Neural cell (in vitro differentiated cells): ENCODE measurements around the gene PAX2. TPM values are rescaled to one million over a fixed set of nuclear protein-coding genes. Genes with fewer than 3 reads are reported as not detected.

Source experiments
- H2AFZ ChIP-seq: fragments of 200-600, 300-800 bp; sonication (generic), shearing (Covaris generic); 2 replicates; pipeline ENCODE4 v1.6.0; 2014; ENCODE audit warnings: low read depth, mild to moderate bottlenecking, antibody characterized with exemption, low read length, moderate library complexity
- H3F3A ChIP-seq: fragments of 200-600 bp; shearing (Covaris generic); 2 replicates; pipeline ENCODE4 v1.6.1; 2016; ENCODE audit warnings: mild to moderate bottlenecking, moderate library complexity, mixed read lengths, antibody characterized with exemption, low read length; ENCODE audit not compliant: insufficient read depth, poor library complexity, severe bottlenecking
- H3K27ac ChIP-seq: fragments of 200-600, 300-800 bp; sonication (generic), shearing (Covaris generic); 2 replicates; pipeline ENCODE4 v1.5.1; 2014; ENCODE audit warnings: mild to moderate bottlenecking, low read length, moderate library complexity
- H3K27me3 ChIP-seq: fragments of 300-800, 200-600 bp; sonication (generic), shearing (Covaris generic); 2 replicates; pipeline ENCODE4 v1.6.0; 2014; ENCODE audit warnings: mild to moderate bottlenecking, low read depth, low read length, moderate library complexity; ENCODE audit not compliant: insufficient read depth
- H3K36me3 ChIP-seq: fragments of 300-800, 200-600 bp; sonication (generic), shearing (Covaris generic); 2 replicates; pipeline ENCODE4 v1.5.1; 2014; ENCODE audit warnings: mild to moderate bottlenecking, antibody characterized with exemption, low read length, moderate library complexity; ENCODE audit not compliant: insufficient read depth
- H3K4me2 ChIP-seq: fragments of 300-800, 200-600 bp; sonication (generic), shearing (Covaris generic); 2 replicates; pipeline ENCODE4 v1.6.0; 2014; ENCODE audit warnings: mild to moderate bottlenecking, low read length
- H3K4me3 ChIP-seq: fragments of 300-800, 200-600 bp; sonication (generic), shearing (Covaris generic); 2 replicates; pipeline ENCODE4 v1.5.1; 2014; ENCODE audit warnings: mild to moderate bottlenecking, low read length, moderate library complexity
- H3K79me2 ChIP-seq: fragments of 200-600 bp; shearing (Covaris generic); replicated peaks from 2 replicates; pipeline ENCODE4 v1.6.0; 2014; ENCODE audit warnings: mild to moderate bottlenecking, low read length, moderate library complexity; ENCODE audit not compliant: insufficient read depth
- H3K9ac ChIP-seq: fragments of 300-800, 200-600 bp; sonication (generic), shearing (Covaris generic); 2 replicates; pipeline ENCODE4 v1.6.1; 2016; ENCODE audit warnings: mild to moderate bottlenecking, low read length, mixed read lengths
- H3K9me2 ChIP-seq: fragments of 200-600 bp; shearing (Covaris generic); 2 replicates; pipeline ENCODE4 v1.6.1; 2016; ENCODE audit warnings: mild to moderate bottlenecking, low read length, mixed read lengths; ENCODE audit not compliant: insufficient read depth
- H3K9me3 ChIP-seq: fragments of 200-600, 300-800 bp; sonication (generic), shearing (Covaris generic); 2 replicates; pipeline ENCODE4 v1.6.1; 2016; ENCODE audit warnings: mild to moderate bottlenecking, mixed run types, low read length, moderate library complexity, mixed read lengths
- H4K20me1 ChIP-seq: fragments of 200-600 bp; shearing (Covaris generic); 2 replicates; pipeline ENCODE4 v1.6.1; 2016; ENCODE audit warnings: mild to moderate bottlenecking, mixed run types; ENCODE audit not compliant: insufficient read depth
- CTCF ChIP-seq: fragments of 450-650 bp; IDR thresholded peaks from 2 replicates; pipeline ENCODE4 v1.5.1; 2014; ENCODE audit warnings: antibody characterized with exemption, mild to moderate bottlenecking, moderate library complexity; ENCODE audit not compliant: poor library complexity, severe bottlenecking
- EP300 ChIP-seq: fragments of 450-650 bp; conservative IDR thresholded peaks from 2 replicates; pipeline ENCODE4 v1.6.1; 2014; ENCODE audit warnings: antibody characterized with exemption, mild to moderate bottlenecking, moderate library complexity; ENCODE audit not compliant: poor library complexity, severe bottlenecking
- EZH2 ChIP-seq: fragments of 200-600, 300-800 bp; shearing (Covaris generic), sonication (generic); IDR thresholded peaks from 2 replicates; pipeline ENCODE4 v1.6.1; 2014; ENCODE audit warnings: antibody characterized with exemption, low read length, borderline replicate concordance, mild to moderate bottlenecking; ENCODE audit not compliant: insufficient read depth, poor library complexity, severe bottlenecking
- MXI1 ChIP-seq: fragments of 450-650 bp; conservative IDR thresholded peaks from 2 replicates; pipeline ENCODE4 v1.6.1; 2014; ENCODE audit warnings: antibody characterized with exemption, mild to moderate bottlenecking; ENCODE audit not compliant: poor library complexity, severe bottlenecking
- POLR2AphosphoS5 ChIP-seq: IDR thresholded peaks from 2 replicates; pipeline ENCODE4 v1.6.1; 2012
- RAD21 ChIP-seq: fragments of 450-650 bp; conservative IDR thresholded peaks from 2 replicates; pipeline ENCODE4 v1.6.1; 2014; ENCODE audit warnings: antibody characterized with exemption, mild to moderate bottlenecking, moderate library complexity
- SMC3 ChIP-seq: fragments of 450-650 bp; conservative IDR thresholded peaks from 2 replicates; pipeline ENCODE4 v1.6.1; 2014; ENCODE audit warnings: antibody characterized with exemption, mild to moderate bottlenecking, moderate library complexity; ENCODE audit not compliant: poor library complexity
- TAF1 ChIP-seq: IDR thresholded peaks from 2 replicates; pipeline ENCODE4 v1.6.1; 2012; ENCODE audit warnings: low read depth
- polyA plus RNA-seq: library from polyadenylated mRNA; depleted of rRNA; stranded (reverse); fragments of >200 nt; gene quantifications from 2 replicates; pipeline ENCODE4 v1.2.3, GENCODE V29; 2014
- TF ChIP-seq, protein P1 (sequence below): IDR thresholded peaks from 2 replicates; pipeline ENCODE4 v1.6.1; 2012; ENCODE audit warnings: borderline replicate concordance

Gene PAX2
- polyA plus RNA-seq, 1 donor from 2014 or later, result not detected

- Histone ChIP-seq H3F3A (no peaks in the 10 kb centered on the region), H3K79me2 (no peaks in the 10 kb centered on the region), H3K27me3 (peaks cover 100% of the 10 kb centered on the region), H3K9me3 (no peaks in the 10 kb centered on the region), H3K36me3 (no peaks in the 10 kb centered on the region), H3K4me3 (no peak overlapping the region), H3K9me2 (no peaks in the 10 kb centered on the region), H4K20me1 (no peaks in the 10 kb centered on the region), H3K9ac (no peak overlapping the region), H2AFZ (no peak overlapping the region), H3K27ac (no peak overlapping the region), H3K4me2 (no peak overlapping the region)
- no peak for TF ChIP-seq POLR2AphosphoS5
- TF ChIP-seq RAD21, result no peak
- no peak for TF ChIP-seq EP300
- no peak for TF ChIP-seq TAF1
- TF ChIP-seq, protein P1, sequence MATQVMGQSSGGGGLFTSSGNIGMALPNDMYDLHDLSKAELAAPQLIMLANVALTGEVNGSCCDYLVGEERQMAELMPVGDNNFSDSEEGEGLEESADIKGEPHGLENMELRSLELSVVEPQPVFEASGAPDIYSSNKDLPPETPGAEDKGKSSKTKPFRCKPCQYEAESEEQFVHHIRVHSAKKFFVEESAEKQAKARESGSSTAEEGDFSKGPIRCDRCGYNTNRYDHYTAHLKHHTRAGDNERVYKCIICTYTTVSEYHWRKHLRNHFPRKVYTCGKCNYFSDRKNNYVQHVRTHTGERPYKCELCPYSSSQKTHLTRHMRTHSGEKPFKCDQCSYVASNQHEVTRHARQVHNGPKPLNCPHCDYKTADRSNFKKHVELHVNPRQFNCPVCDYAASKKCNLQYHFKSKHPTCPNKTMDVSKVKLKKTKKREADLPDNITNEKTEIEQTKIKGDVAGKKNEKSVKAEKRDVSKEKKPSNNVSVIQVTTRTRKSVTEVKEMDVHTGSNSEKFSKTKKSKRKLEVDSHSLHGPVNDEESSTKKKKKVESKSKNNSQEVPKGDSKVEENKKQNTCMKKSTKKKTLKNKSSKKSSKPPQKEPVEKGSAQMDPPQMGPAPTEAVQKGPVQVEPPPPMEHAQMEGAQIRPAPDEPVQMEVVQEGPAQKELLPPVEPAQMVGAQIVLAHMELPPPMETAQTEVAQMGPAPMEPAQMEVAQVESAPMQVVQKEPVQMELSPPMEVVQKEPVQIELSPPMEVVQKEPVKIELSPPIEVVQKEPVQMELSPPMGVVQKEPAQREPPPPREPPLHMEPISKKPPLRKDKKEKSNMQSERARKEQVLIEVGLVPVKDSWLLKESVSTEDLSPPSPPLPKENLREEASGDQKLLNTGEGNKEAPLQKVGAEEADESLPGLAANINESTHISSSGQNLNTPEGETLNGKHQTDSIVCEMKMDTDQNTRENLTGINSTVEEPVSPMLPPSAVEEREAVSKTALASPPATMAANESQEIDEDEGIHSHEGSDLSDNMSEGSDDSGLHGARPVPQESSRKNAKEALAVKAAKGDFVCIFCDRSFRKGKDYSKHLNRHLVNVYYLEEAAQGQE, result no peak
- no peak for TF ChIP-seq EZH2
- no peak for TF ChIP-seq CTCF
- TF ChIP-seq MXI1, result no peak
- no peak for TF ChIP-seq SMC3
Observed at GRCh38 chr10:100734295-100735086, 10.9 kb upstream of the PAX2 start.

DNA sequence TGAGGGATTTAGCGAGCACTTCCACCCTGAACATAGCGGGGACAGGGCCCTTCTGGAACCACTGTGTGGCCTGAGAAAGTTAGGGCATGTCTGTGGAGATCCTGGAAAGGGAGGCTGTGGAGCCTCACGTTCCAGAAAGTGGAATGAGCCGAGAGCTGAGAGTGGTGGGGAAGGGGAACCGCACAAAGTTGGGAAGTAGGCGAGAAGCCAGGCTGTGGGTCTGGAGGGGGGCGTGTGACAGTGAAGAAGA, 10.4 kb upstream of the PAX2 start:
- no peaks in the 10 kb centered on the region for H3F3A ChIP-seq
- H3K9me3 ChIP-seq, result no peaks in the 10 kb centered on the region
- TF ChIP-seq EP300 (no peak), POLR2AphosphoS5 (no peak), TAF1 (no peak), RAD21 (no peak), EZH2 (no peak)
- TF ChIP-seq, protein P1, result no peak
- peaks cover 100% of the 10 kb centered on the region for H3K27me3 ChIP-seq
- H3K9me2 ChIP-seq, result no peaks in the 10 kb centered on the region
- H3K4me2 ChIP-seq, result no peak overlapping the region
- H3K79me2 ChIP-seq, result no peaks in the 10 kb centered on the region
- H2AFZ ChIP-seq, result no peak overlapping the region
- no peak overlapping the region for H3K4me3 ChIP-seq
- H4K20me1 ChIP-seq, result no peaks in the 10 kb centered on the region
- H3K9ac ChIP-seq, result no peak overlapping the region
- no peak overlapping the region for H3K27ac ChIP-seq
- H3K36me3 ChIP-seq, result no peaks in the 10 kb centered on the region
